HG02610 (cell line): ENCODE results near the gene IL2RA.
"Not testable (repeated sequence)": the region's sequence is repeated elsewhere in the genome, so short reads cannot be mapped to it uniquely, and the experiment has no call there.

Experiments used
- ATAC-seq: cut with Tn5 transposase; IDR thresholded peaks from one replicate; pipeline ENCODE4 v1.9.1; 2021; ENCODE audit warnings: mild to moderate bottlenecking, moderate library complexity; ENCODE audit not compliant: unreplicated experiment

IL2RA gene

GRCh38 chr10:6083523-6084475 lies 21.6 kb upstream of the IL2RA start:
- no peak for ATAC-seq

GRCh38 chr10:6082496-6083395 lies 20.6 kb upstream of the IL2RA start:
- ATAC-seq = no peak

- no peak for ATAC-seq
Measured at GRCh38 chr10:6080417-6080973, 18.3 kb upstream of the IL2RA start.

DNA sequence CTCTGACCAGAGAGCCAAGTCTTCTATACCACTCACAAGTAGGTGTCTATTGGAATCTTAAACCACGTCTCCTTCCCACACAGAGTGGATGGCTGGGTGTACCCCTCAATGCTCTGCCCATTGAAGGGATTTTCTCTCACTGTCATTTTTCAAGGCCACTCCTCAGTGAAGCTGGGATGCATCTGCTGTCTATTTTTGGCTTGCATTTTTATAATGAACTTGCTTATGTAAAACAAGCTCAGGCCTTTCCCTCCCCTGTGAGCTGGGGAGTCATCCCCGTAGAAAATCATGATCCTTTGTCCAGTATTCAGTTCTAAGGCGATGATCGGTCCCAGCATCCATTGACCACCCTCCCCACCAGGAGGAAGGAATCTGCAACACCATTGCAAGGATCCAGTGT lies 16.9 kb upstream of the IL2RA start:
- ATAC-seq = no peak

- ATAC-seq = no peak
Measured at GRCh38 chr10:6077071-6077675, 15.0 kb upstream of the IL2RA start.

DNA sequence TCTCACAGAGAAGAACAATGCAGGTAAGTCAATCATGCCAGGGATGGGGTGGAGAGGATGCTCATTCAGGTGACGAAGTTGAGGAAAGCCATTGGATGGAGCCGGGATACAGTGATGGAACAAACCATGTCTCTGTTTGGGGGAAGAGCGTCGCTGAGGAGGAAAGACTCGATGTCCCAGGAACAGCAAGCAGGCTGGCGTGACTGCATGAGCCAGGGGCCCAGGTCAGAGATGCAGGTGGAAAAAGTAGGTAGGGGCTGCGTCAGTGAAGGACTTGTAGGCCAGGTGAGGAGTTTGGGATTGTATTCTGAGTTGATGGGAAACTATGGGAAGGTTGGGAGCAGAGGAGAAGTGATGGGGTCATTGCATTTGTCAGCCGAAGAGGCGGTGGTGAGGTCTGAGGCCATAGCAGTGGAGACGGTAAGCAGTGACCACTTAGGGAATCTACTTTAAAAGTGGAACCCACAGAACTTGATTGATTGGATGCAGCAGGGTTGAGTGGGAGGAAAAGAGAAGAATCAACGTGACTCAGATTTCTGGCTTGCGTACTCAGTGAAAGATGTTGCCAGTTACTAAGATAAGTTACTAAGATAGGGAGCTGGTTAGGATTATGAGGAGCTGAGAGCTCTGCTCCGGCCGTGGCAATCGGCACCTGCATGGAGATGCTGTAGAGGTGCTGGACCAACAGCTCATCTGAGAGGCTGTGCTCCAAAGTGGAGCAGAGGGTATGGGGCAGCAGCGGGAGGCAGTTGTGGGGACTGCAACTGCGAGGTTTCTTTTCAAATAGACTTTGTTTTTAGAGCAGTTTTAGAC lies 12.5 kb upstream of the IL2RA start:
- no peak for ATAC-seq

DNA sequence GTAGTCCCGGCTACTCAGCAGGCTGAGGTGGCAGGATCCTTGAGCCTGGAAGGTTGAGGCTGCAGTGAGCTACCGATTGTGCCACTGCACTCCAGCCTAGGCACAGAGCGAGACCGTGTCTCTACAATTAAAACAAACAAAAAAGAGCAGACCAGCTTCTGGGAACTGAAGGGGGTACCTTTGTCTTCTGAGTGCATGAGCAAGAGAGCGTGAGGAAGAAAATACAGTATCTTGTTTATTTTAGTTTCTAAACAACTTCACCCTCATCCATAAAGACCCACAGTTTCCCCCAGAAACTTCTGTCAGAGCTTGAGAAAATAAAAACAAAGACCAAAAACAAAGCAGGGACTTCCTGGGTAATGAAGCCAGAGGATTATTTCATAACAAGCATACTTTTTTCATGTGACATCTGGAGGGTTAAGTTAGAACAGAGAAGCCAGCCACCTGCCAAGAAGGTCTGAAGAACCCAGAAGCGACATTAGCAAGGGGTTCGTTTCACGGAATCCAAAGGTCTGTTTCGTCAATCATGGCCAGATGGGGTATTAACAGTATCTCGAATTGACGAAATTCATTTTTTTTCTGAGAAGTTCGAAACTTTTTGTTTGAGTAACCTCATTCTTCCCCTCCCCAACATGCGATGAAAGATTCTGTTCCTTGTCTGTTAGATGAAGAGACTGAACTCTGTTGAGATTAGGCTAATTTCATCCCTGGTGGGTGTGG lies 10.2 kb upstream of the IL2RA start:
- peak; percentile 75 for ATAC-seq

- no peak for ATAC-seq
Measured at GRCh38 chr10:6071181-6072175, 9.3 kb upstream of the IL2RA start.

DNA sequence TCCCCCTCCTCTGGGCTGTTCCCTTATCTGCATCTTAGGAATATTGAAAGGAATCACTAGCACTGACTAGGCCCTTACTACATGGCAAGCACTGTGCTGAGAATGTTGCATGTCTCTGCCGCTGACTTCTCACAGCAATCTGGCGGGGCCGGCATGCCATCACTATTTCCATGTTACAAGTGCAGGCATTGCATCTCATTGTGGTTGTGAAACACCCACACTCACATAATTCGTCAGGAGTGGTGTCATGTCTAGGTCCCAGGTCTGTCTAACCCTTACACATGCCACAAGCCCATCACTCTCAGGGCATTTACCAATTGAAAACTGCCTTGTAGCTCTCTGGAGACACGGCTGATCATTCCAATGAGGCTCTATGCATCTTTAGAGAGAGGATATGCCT lies 8.5 kb upstream of the IL2RA start:
- ATAC-seq = no peak

DNA sequence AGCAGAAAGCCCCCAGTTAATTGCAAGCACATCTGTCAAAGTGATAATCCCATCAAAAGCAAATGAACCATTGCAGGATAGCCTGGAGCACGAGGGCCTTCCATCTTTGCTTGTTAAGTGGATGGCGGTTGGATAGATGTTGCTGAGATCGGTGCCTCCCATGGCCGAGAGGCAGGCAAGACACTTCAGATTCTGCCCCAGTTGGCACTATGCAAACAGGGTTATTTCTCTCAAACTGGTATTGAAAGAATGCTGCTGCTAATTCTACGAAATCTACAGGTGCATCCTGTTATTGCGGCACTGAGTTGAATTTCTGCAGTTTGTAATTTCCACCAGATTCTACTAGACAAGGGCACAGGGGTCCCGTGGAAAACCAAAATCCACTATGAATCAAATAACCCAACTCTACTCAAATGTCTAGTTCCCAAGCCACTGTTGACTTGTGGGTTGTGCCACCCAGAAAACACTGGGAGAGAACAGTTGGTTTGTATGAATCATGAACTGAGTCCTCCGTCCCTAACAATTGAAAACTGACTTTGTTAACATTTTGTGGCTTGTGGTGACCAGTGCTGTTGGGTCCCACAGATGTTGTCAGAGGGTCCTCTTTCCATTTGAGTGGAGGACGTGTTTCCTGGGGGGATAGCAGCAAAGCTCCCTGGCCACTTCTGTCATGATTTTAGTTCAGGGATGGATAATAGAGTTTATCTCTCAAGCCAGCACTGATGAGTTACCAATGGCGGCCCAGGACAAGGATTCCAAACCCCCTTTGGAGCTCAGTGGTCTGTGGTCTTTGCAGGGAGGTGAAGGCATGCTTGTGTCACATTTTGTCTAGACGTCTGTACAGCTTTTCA lies 7.1 kb upstream of the IL2RA start:
- no peak for ATAC-seq

DNA sequence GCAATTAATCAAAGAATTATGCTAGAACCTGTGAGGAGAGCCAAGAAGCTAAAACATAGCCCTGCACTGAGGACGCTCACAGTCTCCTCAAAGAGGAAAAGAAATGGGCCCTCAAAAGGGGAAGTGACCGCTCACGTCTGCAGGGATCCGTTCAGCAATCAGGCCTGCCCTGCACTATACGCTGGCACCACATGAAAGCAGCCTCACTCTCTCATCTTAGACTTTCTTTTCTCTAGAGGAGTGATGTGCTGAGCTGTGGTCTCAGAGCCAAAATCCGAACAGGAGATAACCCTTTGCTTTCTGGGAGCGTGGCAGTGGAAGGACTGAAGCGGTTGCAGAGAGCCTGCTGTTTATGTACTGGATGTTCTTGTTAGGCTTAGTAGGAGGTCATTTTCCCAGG lies 6.3 kb upstream of the IL2RA start:
- peak; percentile 46 for ATAC-seq

DNA sequence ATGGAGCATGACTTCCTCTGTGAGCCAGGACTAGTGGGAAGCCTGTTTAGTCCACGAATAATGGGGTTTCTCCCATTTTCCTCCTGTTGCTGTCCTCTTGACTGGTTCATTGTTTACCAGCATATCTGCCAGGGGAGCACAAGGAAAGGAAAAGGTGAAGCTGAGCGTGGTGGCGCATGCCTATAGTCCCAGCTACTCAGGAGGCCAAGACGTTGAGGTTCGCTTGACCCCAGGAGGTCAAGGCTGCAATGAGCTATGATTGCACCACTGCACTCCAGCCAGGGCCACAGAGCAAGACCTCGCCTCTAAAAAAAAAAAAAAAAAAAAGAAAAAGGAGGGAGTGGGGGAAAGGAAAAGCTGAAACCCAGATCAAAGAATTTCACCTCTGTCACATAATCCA lies 5.8 kb upstream of the IL2RA start:
- no peak for ATAC-seq

GRCh38 chr10:6067457-6067856 lies 5.3 kb upstream of the IL2RA start:
- no peak for ATAC-seq

- ATAC-seq = no peak
Measured at GRCh38 chr10:6065835-6066234, 3.7 kb upstream of the IL2RA start.

GRCh38 chr10:6065406-6065805 lies 3.2 kb upstream of the IL2RA start:
- ATAC-seq = no peak

- ATAC-seq = not testable (repeated sequence)
Measured at GRCh38 chr10:6064726-6065125, 2.6 kb upstream of the IL2RA start.

- ATAC-seq = no peak
Measured at GRCh38 chr10:6064119-6064518, 2.0 kb upstream of the IL2RA start.
